Ishikawa (cell line): ENCODE results near the gene RNF4.

ENCODE experiments used
- CEBPB ChIP-seq: IDR thresholded peaks from 2 replicates; pipeline ENCODE4 v1.6.1; 2012
- CREB1 ChIP-seq: IDR thresholded peaks from 2 replicates; pipeline ENCODE4 v1.6.1; 2012; ENCODE audit warnings: low read depth
- EGR1 ChIP-seq: IDR thresholded peaks from 2 replicates; pipeline ENCODE4 v1.6.1; 2012
- EP300 ChIP-seq: IDR thresholded peaks from 2 replicates; pipeline ENCODE4 v1.6.1; 2012; ENCODE audit warnings: borderline replicate concordance
- FOXM1 ChIP-seq: IDR thresholded peaks from 2 replicates; pipeline ENCODE4 v1.6.1; 2012; ENCODE audit warnings: low read depth, borderline replicate concordance
- MAX ChIP-seq: IDR thresholded peaks from 2 replicates; pipeline ENCODE4 v1.6.1; 2012
- NFIC ChIP-seq: IDR thresholded peaks from 2 replicates; pipeline ENCODE4 v1.6.1; 2012
- RAD21 ChIP-seq: IDR thresholded peaks from 2 replicates; pipeline ENCODE4 v1.6.1; 2012; ENCODE audit warnings: low read depth
- REST ChIP-seq: IDR thresholded peaks from 2 replicates; pipeline ENCODE4 v1.6.1; 2012; ENCODE audit warnings: low read depth, mild to moderate bottlenecking
- TAF1 ChIP-seq: IDR thresholded peaks from 2 replicates; pipeline ENCODE4 v1.6.1; 2012; ENCODE audit warnings: low read depth, mild to moderate bottlenecking
- TCF12 ChIP-seq: IDR thresholded peaks from 2 replicates; pipeline ENCODE4 v1.6.1; 2012; ENCODE audit warnings: low read depth
- TEAD4 ChIP-seq: IDR thresholded peaks from 2 replicates; pipeline ENCODE4 v1.6.1; 2012
- USF1 ChIP-seq: IDR thresholded peaks from 2 replicates; pipeline ENCODE4 v1.6.1; 2012
- YY1 ChIP-seq: IDR thresholded peaks from 2 replicates; pipeline ENCODE4 v1.6.1; 2012; ENCODE audit warnings: low read depth
- ZBTB7A ChIP-seq: IDR thresholded peaks from 2 replicates; pipeline ENCODE4 v1.6.1; 2012; ENCODE audit warnings: low read depth

Gene RNF4

GRCh38 chr4:2433609-2434350, 35.1 kb upstream of the RNF4 start:
- TF ChIP-seq NFIC (no peak), ZBTB7A (no peak), EGR1 (no peak), YY1 (no peak), MAX (no peak), FOXM1 (no peak), TAF1 (no peak), USF1 (no peak), TEAD4 (no peak), TCF12 (no peak), RAD21 (no peak), REST (no peak), CEBPB (no peak), CREB1 (no peak)

GRCh38 chr4:2434420-2434819, 34.5 kb upstream of the RNF4 start:
- TF ChIP-seq FOXM1 (no peak), TCF12 (no peak)

GRCh38 chr4:2436301-2436700, 32.6 kb upstream of the RNF4 start:
- TF ChIP-seq REST (no peak), CREB1 (no peak), YY1 (no peak), CEBPB (no peak), EP300 (no peak), MAX (no peak), NFIC (no peak), ZBTB7A (no peak), TCF12 (no peak)

- TF ChIP-seq YY1, result no peak
- TF ChIP-seq CEBPB, result no peak
- no peak for TF ChIP-seq NFIC
- no peak for TF ChIP-seq TCF12
- no peak for TF ChIP-seq EP300
- TF ChIP-seq FOXM1, result no peak
- no peak for TF ChIP-seq MAX
- no peak for TF ChIP-seq EGR1
- TF ChIP-seq CREB1, result no peak
- no peak for TF ChIP-seq REST
- TF ChIP-seq TEAD4, result no peak
- TF ChIP-seq RAD21, result no peak
- TF ChIP-seq ZBTB7A, result no peak
Measured at GRCh38 chr4:2436761-2437474, 32.0 kb upstream of the RNF4 start.
